ENCODE measurements around the gene ATXN1.

Gene ATXN1

DNA sequence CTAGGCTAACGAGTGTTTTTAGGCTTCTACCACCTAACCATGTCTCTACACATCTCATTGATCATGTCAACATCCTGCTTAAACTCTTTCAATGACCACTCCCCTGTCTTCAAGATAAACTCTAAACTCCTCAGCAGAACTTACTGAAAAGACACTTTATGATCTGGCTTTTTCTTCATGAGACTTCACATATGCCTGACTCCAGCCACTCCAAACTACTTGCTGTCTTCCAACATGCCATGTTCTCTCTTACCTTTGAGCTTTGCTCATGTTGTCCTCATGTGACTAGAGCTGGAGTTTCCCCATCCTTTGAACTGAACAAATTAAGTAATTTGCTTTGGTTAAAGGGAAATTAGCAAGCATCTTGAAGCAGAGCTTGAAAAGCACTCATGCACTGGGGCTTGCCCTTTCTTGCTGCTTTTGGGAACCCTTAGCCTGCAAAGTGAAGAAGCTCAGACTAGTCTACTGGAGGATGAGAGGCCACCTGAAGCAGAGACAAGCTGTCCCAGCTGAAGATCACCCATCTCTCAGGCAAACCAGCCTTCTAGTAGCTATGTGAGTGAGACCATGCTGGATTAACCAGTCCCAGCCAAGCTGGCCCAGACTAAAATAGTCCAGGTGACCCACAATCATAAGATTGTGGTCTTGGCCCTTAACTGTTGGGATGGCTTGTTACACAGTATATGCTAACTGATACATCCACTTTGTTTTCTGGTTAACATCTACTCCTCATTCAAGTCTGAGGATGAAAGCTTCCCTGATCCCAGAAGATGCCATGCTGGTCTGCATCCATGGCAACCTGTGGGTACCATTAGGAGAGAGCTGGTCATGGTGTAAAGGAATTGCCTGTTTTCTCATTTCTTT lies 287.1 kb downstream of the ATXN1 start:
- DNase-seq (ENCODE audit: low read depth), result no peak
- H3K4me3 ChIP-seq (ENCODE audit: control insufficient read depth, low read depth, low read length), result no peak overlapping the region
- TF ChIP-seq, protein P1, sequence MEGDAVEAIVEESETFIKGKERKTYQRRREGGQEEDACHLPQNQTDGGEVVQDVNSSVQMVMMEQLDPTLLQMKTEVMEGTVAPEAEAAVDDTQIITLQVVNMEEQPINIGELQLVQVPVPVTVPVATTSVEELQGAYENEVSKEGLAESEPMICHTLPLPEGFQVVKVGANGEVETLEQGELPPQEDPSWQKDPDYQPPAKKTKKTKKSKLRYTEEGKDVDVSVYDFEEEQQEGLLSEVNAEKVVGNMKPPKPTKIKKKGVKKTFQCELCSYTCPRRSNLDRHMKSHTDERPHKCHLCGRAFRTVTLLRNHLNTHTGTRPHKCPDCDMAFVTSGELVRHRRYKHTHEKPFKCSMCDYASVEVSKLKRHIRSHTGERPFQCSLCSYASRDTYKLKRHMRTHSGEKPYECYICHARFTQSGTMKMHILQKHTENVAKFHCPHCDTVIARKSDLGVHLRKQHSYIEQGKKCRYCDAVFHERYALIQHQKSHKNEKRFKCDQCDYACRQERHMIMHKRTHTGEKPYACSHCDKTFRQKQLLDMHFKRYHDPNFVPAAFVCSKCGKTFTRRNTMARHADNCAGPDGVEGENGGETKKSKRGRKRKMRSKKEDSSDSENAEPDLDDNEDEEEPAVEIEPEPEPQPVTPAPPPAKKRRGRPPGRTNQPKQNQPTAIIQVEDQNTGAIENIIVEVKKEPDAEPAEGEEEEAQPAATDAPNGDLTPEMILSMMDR (IDR thresholded peaks at IDR 0.05; ENCODE audit: control insufficient read depth, insufficient read depth, low read depth, low read length, missing control alignments), result no peak

DNA sequence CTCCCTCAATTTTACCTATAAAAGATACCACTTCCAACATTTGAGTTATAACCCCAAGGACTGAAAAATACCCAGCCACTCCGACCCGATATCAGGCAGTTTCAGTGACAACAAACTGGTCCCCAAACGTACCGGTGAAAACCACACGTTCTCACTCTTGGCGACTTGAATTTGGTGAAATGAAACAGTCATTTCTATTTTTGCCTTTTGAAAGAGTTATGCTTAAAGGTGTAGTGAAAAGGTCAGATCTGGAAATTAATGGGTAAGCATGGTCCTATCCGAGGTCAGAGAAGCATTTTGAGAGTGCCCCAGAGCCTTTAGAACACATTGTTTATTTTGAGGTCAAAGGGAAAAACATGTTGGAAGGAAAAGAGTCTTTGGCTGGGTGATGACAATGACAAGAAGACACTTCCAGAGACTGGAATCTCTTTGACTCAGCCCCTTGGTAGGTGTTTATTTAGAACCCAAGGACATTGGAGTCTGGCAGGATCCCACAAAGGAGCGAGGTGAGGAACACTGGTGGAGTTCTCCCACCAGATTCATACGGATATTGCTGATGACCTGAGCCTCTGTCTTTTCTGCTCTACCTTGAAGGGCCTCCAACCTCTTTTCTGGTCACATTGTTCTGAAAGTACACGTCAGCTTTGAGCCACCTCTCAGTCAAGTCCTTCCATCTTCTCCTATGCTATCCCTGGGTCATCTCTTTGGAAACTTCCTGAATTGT lies 287.9 kb downstream of the ATXN1 start:
- TF ChIP-seq, protein P1 (IDR thresholded peaks at IDR 0.05; ENCODE audit: control insufficient read depth, insufficient read depth, low read depth, low read length, missing control alignments), result no peak
- H3K4me3 ChIP-seq (ENCODE audit: control insufficient read depth, low read depth, low read length), result no peak overlapping the region
- DNase-seq (ENCODE audit: low read depth), result no peak

DNA sequence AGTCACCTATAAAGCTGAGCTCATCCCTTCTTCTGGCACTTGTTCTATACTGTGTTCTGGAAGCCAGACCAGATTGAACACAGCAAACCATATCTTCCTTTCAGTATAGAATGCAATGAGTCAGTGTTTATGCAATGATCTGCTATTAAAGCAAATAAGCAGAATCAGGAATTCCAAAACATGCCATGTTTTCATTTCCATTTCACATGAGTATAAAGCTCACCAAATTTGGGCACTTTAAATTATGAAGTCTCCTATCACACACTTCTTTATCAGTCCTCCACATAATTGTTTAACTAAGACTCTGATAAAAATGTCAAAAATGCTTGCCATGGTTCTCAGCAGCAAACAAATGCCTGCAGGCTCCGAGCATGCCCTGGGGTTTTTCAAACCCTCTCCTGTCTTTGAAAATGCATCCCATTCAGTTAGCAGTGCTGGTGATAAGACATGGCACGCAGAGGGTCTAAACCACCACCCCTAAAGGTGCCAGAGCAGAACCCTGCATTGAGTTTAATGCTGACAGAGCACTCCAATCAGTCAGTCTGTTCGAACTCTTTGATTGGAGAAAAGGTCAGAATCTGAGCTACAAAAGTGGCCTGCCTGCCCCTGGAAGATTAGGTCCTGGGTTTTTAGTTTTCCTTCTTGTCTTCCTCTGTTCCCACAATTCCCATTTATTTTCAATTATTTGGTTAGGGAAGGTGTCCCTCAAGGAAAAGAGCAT lies 288.8 kb downstream of the ATXN1 start:
- no peak overlapping the region for H3K4me3 ChIP-seq (ENCODE audit: control insufficient read depth, low read depth, low read length)
- TF ChIP-seq, protein P1 (IDR thresholded peaks at IDR 0.05; ENCODE audit: control insufficient read depth, insufficient read depth, low read depth, low read length, missing control alignments), result no peak
- no peak for DNase-seq (ENCODE audit: low read depth)

DNA sequence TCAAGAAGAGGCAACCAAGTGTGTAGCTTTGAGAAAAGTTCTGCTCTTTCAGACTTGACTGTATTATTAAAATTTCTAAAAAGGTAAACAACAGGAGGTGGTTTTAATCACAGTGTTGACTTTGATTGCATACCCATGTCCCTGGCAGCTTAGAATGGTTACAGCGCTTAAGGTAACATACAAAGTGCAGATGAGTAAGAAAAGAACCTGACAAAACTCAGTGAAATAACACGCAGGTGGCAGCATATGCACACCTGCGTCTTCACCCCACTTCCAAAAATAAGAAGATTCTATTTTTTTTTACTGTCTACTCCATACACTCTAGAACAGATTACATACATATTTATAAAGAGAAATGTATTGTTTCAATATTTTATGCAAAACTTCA lies 289.4 kb downstream of the ATXN1 start:
- no peak for DNase-seq (ENCODE audit: low read depth)
- no peak overlapping the region for H3K4me3 ChIP-seq (ENCODE audit: control insufficient read depth, low read depth, low read length)
- TF ChIP-seq, protein P1 (IDR thresholded peaks at IDR 0.05; ENCODE audit: control insufficient read depth, insufficient read depth, low read depth, low read length, missing control alignments), result no peak

DNA sequence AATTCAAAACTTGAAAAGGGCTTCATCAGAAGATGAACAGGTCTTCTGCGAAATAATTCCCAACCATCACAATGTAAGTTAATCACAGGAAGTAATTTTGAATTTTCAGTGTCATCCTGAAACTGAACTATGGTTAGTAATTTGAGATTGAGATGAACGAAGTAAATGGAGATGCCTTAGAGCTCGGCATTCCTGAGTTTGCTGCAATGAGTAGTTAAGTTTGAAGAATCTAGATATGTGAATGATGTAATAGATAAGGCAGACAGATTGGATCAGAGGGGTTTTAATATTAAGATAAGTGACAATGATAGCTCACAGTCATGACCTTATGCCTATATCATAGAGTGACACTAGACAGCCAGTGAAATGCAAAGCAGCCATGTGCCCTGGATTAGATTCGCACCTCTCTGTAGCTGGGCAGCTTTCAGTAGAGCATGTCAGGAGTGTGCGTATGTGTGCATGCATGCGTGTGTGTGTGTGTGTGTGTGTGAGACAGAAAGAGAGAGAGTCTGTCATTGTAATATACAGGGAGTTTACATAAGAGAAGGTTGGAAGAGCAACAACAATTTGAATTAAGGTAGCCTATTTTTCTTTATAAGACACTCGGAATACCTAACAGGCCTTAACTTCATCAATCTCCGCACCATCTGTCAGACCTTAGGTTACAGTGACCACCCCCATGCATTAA lies 289.9 kb downstream of the ATXN1 start:
- H3K4me3 ChIP-seq (ENCODE audit: control insufficient read depth, low read depth, low read length), result no peak overlapping the region
- TF ChIP-seq, protein P1 (IDR thresholded peaks at IDR 0.05; ENCODE audit: control insufficient read depth, insufficient read depth, low read depth, low read length, missing control alignments), result no peak
- no peak for DNase-seq (ENCODE audit: low read depth)

Data from AG09309 (cell line).